T47D (cell line): ENCODE data around the gene ADD1.

ENCODE experiments used
- DNase-seq, 2 experiments: peaks; one replicate each; pipeline versions ENCODE4 v3.0.0 to v3.0.0-alpha.2; 2011 to 2012; ENCODE audit warnings: low read depth in 1 of 2, low spot score in 1 of 2
- JUND ChIP-seq: IDR thresholded peaks from 2 replicates; pipeline ENCODE4 v1.6.1; 2012; ENCODE audit warnings: low read depth
- in situ Hi-C: cut with HindIII; loops from 2 replicates; pipeline ENCODE4 v1.10.0; 2016; ENCODE audit warnings: low sequenced_read_pairs, low pct_unique_long_range_greater_than_20kb

The ADD1 gene

DNA sequence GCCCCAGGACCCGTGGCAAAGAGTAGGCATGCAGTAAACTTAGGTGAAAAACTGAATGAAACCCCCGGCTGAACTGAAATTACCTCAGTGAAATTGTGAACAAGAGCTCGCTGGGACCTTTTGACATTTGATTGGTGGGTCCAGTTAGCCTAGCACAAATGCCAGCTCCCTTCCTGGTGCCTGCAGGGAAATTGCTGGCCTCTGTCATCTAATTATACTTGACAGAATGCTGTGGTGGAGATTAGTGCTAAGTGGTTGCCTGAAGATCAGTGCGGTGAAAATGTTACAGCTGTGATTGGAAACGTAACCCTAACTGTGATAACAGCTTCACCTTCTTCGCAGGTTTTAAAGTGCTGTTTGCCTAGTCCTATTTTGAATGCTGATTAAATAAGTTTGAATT, 43.0 kb downstream of the ADD1 start:
- in situ Hi-C loops: no loop called here
- no peak for TF ChIP-seq JUND
- no peak for DNase-seq

DNA sequence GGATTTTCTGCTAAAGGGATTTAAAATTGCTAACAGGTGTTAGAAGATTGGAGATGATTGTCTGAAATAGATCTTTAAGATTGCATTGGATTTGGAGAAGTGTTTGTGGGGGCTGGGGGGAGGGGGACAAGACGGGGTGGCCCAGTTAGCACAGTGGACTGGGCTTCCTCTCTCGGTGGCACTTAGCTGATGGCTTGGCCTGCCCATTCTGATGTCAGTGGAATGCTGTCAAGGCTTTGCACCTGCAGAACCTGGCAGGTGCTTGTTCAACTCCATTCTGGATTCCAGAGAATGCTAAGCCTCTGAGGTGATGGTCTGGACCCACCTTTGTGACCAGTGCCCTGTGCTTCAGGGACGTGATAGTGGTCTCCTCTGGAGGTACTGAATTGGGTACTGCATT, 43.7 kb downstream of the ADD1 start:
- in situ Hi-C loops: no loop called here
- no peak for TF ChIP-seq JUND
- DNase-seq: no peak

DNA sequence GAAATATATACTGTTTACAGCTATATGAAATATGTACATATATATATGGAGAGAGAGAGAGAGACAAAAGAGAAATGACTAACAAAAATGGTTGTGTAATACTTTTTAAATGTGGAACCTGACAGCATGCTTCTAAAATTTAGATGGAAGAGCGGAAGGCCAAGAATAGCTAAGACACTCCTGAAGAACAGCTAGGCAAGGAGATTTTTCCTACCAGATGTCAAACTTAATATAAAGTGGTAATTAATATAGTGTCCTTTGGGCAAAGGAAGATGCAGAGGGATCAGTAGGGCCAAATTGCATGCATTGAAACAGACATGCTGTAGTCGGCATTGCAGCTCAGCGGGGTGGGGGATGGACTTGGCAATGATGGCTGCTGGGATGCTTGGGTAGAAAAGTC, 45.2 kb downstream of the ADD1 start:
- no peak for DNase-seq
- in situ Hi-C loops: no loop called here
- no peak for TF ChIP-seq JUND

DNA sequence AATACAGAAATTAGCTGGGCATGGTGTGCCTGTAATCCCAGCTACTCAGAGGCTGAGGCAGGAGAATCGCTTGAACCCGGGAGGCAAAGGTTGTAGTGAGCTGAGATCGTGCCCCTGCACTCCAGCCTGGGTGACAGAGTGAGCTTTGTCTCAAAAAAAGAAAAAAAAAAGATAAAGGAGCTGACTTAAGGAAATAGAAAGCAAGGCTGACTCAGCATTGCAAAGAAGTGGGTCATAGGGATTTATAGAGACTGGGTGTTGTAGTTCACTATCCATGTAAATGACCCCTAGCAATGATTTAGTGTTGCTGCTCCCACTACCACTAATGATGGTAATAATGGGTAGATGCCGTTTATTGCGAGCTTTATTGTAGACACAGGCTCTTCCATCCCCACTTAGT, 47.6 kb downstream of the ADD1 start:
- DNase-seq: no peak
- TF ChIP-seq JUND: no peak
- in situ Hi-C loops: no loop called here

DNA sequence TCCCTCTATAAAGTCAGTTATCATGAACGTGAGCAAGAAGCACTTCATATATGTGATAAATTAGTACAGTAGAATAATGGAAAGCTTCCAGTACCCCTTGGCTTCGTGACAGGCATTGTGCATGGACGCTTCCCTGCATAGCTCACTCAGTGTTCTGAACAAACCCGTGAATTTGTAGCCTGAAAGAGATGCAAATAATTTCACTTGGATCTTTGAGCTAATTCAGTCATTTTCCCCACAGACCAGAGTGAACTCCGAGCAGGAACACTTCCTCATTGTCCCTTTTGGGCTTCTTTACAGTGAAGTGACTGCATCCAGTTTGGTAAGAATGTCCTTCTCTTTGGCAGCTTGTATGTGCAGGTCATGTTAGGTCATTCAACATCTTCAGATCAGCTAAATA, 50.1 kb downstream of the ADD1 start:
- no peak for TF ChIP-seq JUND
- in situ Hi-C loops: no loop called here
- DNase-seq: no peak

DNA sequence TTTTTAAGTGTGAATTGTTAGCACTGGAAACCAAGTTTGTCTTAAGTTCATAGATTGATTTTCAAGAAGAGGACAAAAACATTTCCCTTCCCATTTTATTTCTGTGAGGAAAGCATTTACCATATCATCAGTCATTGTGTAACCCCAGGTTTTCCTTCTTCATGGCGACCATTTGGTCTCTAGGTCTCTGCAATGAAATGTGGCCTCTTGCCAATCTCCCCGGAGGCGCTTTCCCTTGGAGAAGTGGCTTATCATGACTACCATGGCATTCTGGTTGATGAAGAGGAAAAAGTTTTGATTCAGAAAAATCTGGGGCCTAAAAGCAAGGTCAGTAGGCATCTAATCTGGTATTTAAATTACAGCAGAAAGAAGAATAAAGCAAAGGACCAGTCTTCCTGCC, 54.4 kb downstream of the ADD1 start:
- in situ Hi-C loops: no loop called here
- DNase-seq: no peak

DNA sequence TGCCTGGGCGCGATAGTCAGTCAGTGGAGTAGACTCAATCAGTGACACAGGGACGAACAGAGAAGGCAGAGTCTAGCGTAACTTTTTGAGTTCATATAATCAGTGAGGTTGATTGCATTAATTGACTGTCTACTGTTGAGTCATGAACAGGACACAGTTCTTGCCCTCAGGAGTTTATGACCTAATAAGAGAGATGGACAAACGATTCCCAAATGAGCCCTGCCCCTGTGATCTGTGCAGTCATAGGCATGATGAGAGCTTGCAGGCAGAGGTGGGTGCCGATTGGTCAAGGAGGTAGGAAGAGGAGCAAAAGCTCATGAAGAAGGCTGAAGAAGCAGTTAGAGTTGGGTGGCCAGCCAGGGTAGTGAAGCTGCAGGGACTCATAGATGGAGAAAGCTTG, 57.1 kb downstream of the ADD1 start:
- in situ Hi-C loops: no loop called here
- no peak for DNase-seq
- TF ChIP-seq JUND: no peak

More for the DNA sequence above, 54.4 kb downstream of the ADD1 start:
- no peak for TF ChIP-seq JUND

DNA sequence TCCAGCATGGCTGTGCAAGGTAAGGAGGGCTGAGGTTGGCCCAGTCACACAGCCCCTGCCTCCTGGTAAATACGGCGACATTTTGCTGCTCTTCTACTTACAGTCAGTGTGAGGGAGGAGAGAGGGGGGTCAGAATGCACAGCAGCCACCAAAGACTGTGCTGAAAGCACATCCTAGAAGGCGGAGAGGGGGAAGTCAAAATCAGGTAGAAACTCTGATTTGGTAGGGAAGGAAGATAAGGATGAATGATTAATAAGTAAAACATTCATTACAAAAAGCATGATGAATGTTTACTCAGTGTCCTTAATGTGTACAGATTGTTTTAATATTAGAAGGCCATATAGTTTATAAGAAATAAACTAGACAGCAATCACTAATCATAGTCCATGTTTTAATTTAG, 57.5 kb downstream of the ADD1 start:
- in situ Hi-C loops: no loop called here
- TF ChIP-seq JUND: no peak

DNA sequence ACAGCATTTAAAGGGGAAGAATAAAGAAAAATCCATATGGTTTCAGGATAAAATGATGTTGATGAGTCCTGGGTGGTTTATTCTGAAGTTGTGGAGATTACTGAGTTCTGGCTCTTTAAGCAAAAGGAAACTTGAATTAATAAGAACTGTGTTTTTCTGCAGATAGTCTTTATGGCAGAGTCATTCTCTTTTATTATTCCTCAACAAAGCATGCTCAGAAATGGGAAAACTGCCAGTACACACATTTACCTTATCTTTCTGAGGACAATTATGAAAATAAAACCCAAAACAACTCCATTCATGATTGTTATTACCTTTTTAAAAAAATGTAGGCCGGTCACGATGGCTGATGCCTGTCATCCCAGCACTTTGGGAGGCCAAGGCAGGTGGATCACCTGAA, 58.5 kb downstream of the ADD1 start:
- no peak for DNase-seq
- in situ Hi-C loops: no loop called here

More for the DNA sequence above, 57.5 kb downstream of the ADD1 start:
- no peak for DNase-seq

DNA sequence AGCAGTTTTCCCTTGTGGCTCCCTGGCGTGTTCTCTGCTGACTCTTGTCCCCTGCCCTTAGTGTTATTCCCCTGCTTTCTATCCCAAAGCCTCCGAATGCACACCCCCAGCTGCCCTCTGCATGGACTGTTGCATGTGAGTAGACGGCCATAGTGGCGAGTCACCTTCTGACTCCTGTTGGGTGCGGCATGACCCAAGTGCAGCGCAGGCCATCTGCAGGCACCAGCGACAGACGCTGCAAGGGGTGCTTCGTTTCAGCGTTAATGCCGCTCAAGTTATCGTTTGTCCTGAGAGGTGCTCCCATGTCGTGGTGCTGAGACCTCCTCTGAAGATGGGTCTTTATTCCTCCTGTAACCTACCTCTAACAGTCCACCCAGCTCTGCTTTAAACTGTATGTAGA, 61.9 kb downstream of the ADD1 start:
- in situ Hi-C loops: no loop called here
- no peak for TF ChIP-seq JUND
- DNase-seq: no peak

More for the DNA sequence above, 58.5 kb downstream of the ADD1 start:
- TF ChIP-seq JUND: no peak

DNA sequence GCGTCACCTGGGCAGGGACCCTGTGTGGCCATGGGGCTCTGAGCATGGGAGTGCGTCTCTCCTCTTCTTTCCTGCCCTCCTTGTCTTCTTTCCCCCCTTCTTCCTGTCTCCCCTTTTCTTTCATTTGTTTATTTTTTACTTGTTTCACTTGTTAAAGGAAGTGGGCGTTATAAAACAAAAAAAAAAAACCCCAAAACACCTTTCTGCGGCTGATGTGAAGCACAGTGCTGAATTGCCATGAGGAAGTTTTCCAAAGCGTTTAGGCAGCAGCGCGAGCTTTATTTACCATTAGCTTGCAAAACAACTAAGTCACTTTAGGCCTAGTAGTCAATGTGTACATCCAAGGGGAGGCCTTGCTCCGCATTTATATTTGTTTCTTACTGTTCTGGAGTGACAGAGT, 62.6 kb downstream of the ADD1 start:
- in situ Hi-C loops: no loop called here
- TF ChIP-seq JUND: no peak
- DNase-seq: no peak

DNA sequence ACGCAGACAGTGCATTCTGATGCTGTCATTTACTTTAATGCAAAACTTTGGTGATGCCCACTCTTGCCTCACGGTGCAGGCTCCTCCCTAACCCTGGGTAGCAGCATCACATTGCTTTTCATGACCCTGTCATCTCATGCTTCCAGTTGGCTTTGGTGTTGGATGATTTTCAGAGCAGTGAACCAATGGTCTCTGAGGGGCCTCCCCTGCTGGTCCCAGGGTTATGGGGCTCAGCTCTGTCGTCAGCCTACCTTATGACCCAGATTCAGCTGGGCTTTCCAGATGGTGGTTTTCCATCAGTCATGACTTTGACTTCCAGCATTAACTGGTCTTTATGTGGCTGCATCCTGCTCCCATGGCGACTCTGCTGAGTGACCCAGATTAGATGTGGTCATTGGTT, 63.6 kb downstream of the ADD1 start:
- in situ Hi-C loops: no loop called here
- TF ChIP-seq JUND: no peak
- DNase-seq: no peak

DNA sequence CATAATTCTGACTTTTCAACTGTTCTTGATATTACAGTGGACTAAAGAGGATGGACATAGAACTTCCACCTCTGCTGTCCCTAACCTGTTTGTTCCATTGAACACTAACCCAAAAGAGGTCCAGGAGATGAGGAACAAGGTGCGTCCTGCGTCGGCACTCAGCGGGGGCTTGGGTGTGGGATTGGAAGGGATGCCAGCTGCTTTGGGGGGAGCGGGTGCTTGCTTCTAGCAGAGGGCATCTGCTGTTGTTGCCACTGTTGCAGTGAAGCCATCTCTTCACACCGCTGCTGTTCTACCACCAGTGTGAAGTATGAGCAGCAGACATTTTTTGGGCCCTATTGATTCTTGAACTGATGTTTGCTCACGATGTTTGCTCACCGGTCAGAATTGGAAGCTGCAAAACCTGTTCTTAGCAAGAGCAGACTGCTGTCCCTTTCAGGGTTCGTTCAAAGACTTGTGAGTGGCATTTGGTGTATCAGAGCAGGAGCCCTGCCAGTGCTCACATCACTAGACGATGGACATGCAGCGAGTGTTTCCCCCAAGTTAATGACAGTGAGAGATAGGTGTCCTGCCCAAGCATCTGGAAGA, 64.2 kb downstream of the ADD1 start:
- no peak for TF ChIP-seq JUND
- peak; percentile 84 to 95 for DNase-seq
- in situ Hi-C loops: no loop called here

DNA sequence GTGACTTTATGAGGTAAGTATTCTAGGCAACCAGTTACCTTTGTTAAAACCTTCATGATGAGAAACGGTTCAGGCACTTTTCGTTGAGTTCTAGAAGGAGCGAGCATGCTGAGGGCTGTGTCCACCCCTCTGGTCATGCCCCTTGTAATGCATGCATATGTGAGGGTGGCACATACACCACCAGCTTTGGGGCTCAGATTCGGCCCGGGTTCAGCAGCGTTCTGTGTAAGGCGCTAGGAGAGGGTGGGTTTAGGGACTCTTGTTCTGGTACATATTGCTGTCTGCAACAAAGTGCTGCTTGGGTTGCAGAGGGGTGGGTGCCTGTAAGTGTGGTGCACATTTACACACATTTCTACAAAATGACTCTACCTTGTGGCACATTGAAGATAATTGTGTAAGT, 65.0 kb downstream of the ADD1 start:
- in situ Hi-C loops: no loop called here
- TF ChIP-seq JUND: no peak
- DNase-seq: no peak
